Neural cell (in vitro differentiated cells): ENCODE measurements around the gene KLC4.

Experiments
- SMC3 ChIP-seq: fragments of 450-650 bp; conservative IDR thresholded peaks from 2 replicates; pipeline ENCODE4 v1.6.1; 2014; ENCODE audit warnings: antibody characterized with exemption, mild to moderate bottlenecking, moderate library complexity; ENCODE audit not compliant: poor library complexity
- TF ChIP-seq, protein P1 (sequence below): fragments of 450-650 bp; IDR thresholded peaks from 2 replicates; pipeline ENCODE4 v1.5.1; 2014; ENCODE audit warnings: antibody characterized with exemption, mild to moderate bottlenecking, moderate library complexity; ENCODE audit not compliant: poor library complexity, severe bottlenecking
- TF ChIP-seq, protein P2 (sequence below): IDR thresholded peaks from 2 replicates; pipeline ENCODE4 v1.6.1; 2012; ENCODE audit warnings: borderline replicate concordance

- TF ChIP-seq, protein P1, sequence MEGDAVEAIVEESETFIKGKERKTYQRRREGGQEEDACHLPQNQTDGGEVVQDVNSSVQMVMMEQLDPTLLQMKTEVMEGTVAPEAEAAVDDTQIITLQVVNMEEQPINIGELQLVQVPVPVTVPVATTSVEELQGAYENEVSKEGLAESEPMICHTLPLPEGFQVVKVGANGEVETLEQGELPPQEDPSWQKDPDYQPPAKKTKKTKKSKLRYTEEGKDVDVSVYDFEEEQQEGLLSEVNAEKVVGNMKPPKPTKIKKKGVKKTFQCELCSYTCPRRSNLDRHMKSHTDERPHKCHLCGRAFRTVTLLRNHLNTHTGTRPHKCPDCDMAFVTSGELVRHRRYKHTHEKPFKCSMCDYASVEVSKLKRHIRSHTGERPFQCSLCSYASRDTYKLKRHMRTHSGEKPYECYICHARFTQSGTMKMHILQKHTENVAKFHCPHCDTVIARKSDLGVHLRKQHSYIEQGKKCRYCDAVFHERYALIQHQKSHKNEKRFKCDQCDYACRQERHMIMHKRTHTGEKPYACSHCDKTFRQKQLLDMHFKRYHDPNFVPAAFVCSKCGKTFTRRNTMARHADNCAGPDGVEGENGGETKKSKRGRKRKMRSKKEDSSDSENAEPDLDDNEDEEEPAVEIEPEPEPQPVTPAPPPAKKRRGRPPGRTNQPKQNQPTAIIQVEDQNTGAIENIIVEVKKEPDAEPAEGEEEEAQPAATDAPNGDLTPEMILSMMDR: no peak
- TF ChIP-seq SMC3: no peak
- TF ChIP-seq, protein P2, sequence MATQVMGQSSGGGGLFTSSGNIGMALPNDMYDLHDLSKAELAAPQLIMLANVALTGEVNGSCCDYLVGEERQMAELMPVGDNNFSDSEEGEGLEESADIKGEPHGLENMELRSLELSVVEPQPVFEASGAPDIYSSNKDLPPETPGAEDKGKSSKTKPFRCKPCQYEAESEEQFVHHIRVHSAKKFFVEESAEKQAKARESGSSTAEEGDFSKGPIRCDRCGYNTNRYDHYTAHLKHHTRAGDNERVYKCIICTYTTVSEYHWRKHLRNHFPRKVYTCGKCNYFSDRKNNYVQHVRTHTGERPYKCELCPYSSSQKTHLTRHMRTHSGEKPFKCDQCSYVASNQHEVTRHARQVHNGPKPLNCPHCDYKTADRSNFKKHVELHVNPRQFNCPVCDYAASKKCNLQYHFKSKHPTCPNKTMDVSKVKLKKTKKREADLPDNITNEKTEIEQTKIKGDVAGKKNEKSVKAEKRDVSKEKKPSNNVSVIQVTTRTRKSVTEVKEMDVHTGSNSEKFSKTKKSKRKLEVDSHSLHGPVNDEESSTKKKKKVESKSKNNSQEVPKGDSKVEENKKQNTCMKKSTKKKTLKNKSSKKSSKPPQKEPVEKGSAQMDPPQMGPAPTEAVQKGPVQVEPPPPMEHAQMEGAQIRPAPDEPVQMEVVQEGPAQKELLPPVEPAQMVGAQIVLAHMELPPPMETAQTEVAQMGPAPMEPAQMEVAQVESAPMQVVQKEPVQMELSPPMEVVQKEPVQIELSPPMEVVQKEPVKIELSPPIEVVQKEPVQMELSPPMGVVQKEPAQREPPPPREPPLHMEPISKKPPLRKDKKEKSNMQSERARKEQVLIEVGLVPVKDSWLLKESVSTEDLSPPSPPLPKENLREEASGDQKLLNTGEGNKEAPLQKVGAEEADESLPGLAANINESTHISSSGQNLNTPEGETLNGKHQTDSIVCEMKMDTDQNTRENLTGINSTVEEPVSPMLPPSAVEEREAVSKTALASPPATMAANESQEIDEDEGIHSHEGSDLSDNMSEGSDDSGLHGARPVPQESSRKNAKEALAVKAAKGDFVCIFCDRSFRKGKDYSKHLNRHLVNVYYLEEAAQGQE: no peak
Observed at GRCh38 chr6:43016943-43017334, 42.5 kb upstream of the KLC4 start.
